WTC11 (cell line): ENCODE results near the gene BRSK2. TPM values are rescaled to one million over a fixed set of nuclear protein-coding genes. Genes with fewer than 3 reads are reported as not detected.

Source experiments
- ATAC-seq: fragments of 200-7000 bp; cut with Tn5 transposase; 2 replicates; pipeline ENCODE4 v1.10.0; 2021; ENCODE audit warnings: mild to moderate bottlenecking, moderate library complexity
- CTCF ChIA-PET: fragments of 300-600 bp; sonication (Branson Sonifier 250); formaldehyde crosslinking; loops from one replicate; lab custom pipeline; 2021; ENCODE audit warnings: antibody characterized with exemption; lab: Charles Lee
- POLR2A ChIA-PET: fragments of 350-600 bp; sonication (Branson Sonifier 250); formaldehyde crosslinking; loops from one replicate; lab custom pipeline; 2021; ENCODE audit warnings: antibody characterized with exemption; lab: Charles Lee
- DNase-seq: peaks from one replicate; pipeline ENCODE4 v3.0.0; 2021; ENCODE audit warnings: low spot score
- H3K27ac Mint-ChIP-seq: 2 replicates; pipeline ENCODE4 v1.8.0; 2021; ENCODE audit warnings: mixed read lengths
- H3K27me3 Mint-ChIP-seq: 2 replicates; pipeline ENCODE4 v1.8.0; 2021; ENCODE audit warnings: low read depth, mild to moderate bottlenecking, moderate library complexity, mixed read lengths
- H3K36me3 Mint-ChIP-seq: 2 replicates; pipeline ENCODE4 v1.8.0; 2021; ENCODE audit warnings: mixed read lengths
- H3K4me1 Mint-ChIP-seq: 2 replicates; pipeline ENCODE4 v1.8.0; 2022; ENCODE audit warnings: mixed read lengths
- H3K4me3 Mint-ChIP-seq: 2 replicates; pipeline ENCODE4 v1.8.0; 2021; ENCODE audit warnings: mild to moderate bottlenecking, moderate library complexity, mixed read lengths
- H3K9me3 Mint-ChIP-seq: 2 replicates; pipeline ENCODE4 v1.8.0; 2021; ENCODE audit warnings: mixed read lengths
- AFF4 ChIP-seq: sonication (generic); formaldehyde crosslinking; IDR thresholded peaks from 2 replicates; pipeline ENCODE4 v1.8.1; 2023; ENCODE audit warnings: mild to moderate bottlenecking, missing genetic modification reagents, borderline replicate concordance
- AR ChIP-seq: fragments of 250-450 bp; sonication (Bioruptor Pico); IDR thresholded peaks from 2 replicates; pipeline ENCODE4 v1.9.0; 2021; ENCODE audit warnings: mild to moderate bottlenecking
- ARID4B ChIP-seq: sonication (generic); formaldehyde crosslinking; IDR thresholded peaks from 2 replicates; pipeline ENCODE4 v1.8.0; 2023; ENCODE audit warnings: missing genetic modification reagents, mild to moderate bottlenecking, borderline replicate concordance
- ERG ChIP-seq: fragments of 250-450 bp; sonication (Bioruptor Pico); IDR thresholded peaks from 2 replicates; pipeline ENCODE4 v1.8.0; 2021; ENCODE audit warnings: mild to moderate bottlenecking
- ESRRA ChIP-seq: sonication (generic); formaldehyde crosslinking; IDR thresholded peaks from 2 replicates; pipeline ENCODE4 v1.8.1; 2022; ENCODE audit warnings: mild to moderate bottlenecking, missing genetic modification reagents, borderline replicate concordance
- MAX ChIP-seq: sonication (generic); formaldehyde crosslinking; IDR thresholded peaks from 2 replicates; pipeline ENCODE4 v1.8.0; 2022; ENCODE audit warnings: mild to moderate bottlenecking, missing genetic modification reagents
- RELA ChIP-seq: sonication (generic); formaldehyde crosslinking; IDR thresholded peaks from 2 replicates; pipeline ENCODE4 v1.8.1; 2022; ENCODE audit warnings: missing genetic modification reagents, mild to moderate bottlenecking, borderline replicate concordance
- ZNF425 ChIP-seq: fragments of 250-450 bp; sonication (Bioruptor Pico); conservative IDR thresholded peaks from 2 replicates; pipeline ENCODE4 v1.9.0; 2021; ENCODE audit warnings: mild to moderate bottlenecking
- ZNF512 ChIP-seq: sonication (generic); formaldehyde crosslinking; IDR thresholded peaks from 2 replicates; pipeline ENCODE4 v1.8.1; 2022; ENCODE audit warnings: missing genetic modification reagents, borderline replicate concordance
- ZNF532 ChIP-seq: fragments of 250-450 bp; sonication (Bioruptor Pico); IDR thresholded peaks from 2 replicates; pipeline ENCODE4 v1.9.0; 2021; ENCODE audit warnings: mild to moderate bottlenecking, borderline replicate concordance
- total RNA-seq: library from RNA; stranded (reverse); gene quantifications from 3 replicates; pipeline ENCODE4 v1.2.3, GENCODE V29; 2021

BRSK2 gene
- total RNA-seq, 1 experiment from 2014 or later, result 34.5 TPM

GRCh38 chr11:1484695-1485503, 95.2 kb downstream of the BRSK2 start (continued):
- TF ChIP-seq ZNF532 (CRISPR knock-in tag) (no peak), AFF4 (CRISPR knock-in tag) (no peak), ESRRA (CRISPR knock-in tag) (no peak), AR (no peak), ZNF425 (no peak)

GRCh38 chr11:1485504-1485885, 95.8 kb downstream of the BRSK2 start:
- Mint-ChIP-seq H3K27me3 (no peaks in the 10 kb centered on the region), H3K36me3 (no peaks in the 10 kb centered on the region), H3K27ac (no peak overlapping the region), H3K4me3 (no peak overlapping the region), H3K4me1 (0 out of 2 replicates have a peak, but pooled peaks cover 2% of the 10 kb centered on the region)
- CTCF ChIA-PET, result interaction anchor here (1.0 to 1.8 kb wide), 3 partner anchors 20 to 61 kb away, joined by 4 to 8 read pairs (median 5); no protein-coding TSS in a partner anchor
- ATAC-seq, result no peak
- DNase-seq, result no peak
- POLR2A ChIA-PET, result no interaction called here
- TF ChIP-seq ZNF512 (no peak), MAX (CRISPR knock-in tag) (no peak), ERG (CRISPR knock-in tag) (no peak), RELA (CRISPR knock-in tag) (no peak), ARID4B (CRISPR knock-in tag) (no peak)
- TF ChIP-seq, all 79 proteins: peak for 0
- no peaks in the 10 kb centered on the region for H3K9me3 Mint-ChIP-seq
